ENCODE data around the gene AGAP4. TPM values are rescaled to one million over a fixed set of nuclear protein-coding genes. Genes with fewer than 3 reads are reported as not detected.

The AGAP4 gene
- total RNA-seq, 1 experiment from 2014 or later, result 20.4 TPM

DNA sequence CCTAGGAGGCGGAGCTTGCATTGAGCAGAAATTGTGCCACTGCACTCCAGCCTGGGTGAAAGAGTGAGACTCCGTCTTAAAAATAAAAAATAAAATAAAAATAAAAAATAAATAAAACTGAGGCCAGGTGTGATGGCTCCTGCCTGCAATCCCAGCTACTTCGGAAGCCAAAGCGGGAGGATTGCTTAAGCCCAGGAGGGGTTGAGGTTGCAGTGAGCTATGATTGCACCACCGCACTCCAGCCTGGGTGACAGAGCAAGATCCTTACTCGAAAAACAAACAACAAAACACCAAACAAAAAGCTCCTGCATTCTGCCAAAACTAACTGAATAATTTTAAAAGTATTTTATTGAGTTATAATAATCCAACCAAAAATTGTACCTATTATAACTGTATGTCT is 36.2 kb downstream of the AGAP4 start:
- Histone ChIP-seq H3K23ac (ENCODE audit: insufficient read length, low read depth, low read length) (no peak overlapping the region), H3K27me3 (ENCODE audit: insufficient read depth, low read length) (no peaks in the 10 kb centered on the region), H2AK5ac (ENCODE audit: insufficient read length, low read length) (no peak overlapping the region), H4K20me1 (ENCODE audit: control insufficient read depth, insufficient read depth, insufficient read length) (no peaks in the 10 kb centered on the region), H3K14ac (ENCODE audit: insufficient read depth, low read length) (no peak overlapping the region), H2BK120ac (ENCODE audit: low read depth, low read length, poor library complexity, severe bottlenecking) (no peak overlapping the region), H2BK15ac (ENCODE audit: low read depth, low read length) (no peak overlapping the region), H2BK12ac (ENCODE audit: insufficient read length, low read depth, low read length) (no peak overlapping the region), H3K79me1 (ENCODE audit: insufficient read depth, low read depth, low read length, poor library complexity, severe bottlenecking) (no peaks in the 10 kb centered on the region), H3K27ac (ENCODE audit: insufficient read length, low read depth, low read length) (no peak overlapping the region), H2BK20ac (ENCODE audit: low read depth, low read length, poor library complexity, severe bottlenecking) (no peak overlapping the region), H3T11ph (ENCODE audit: low read length) (no peak overlapping the region), H3K23me2 (ENCODE audit: insufficient read length, low read depth, low read length, poor library complexity, severe bottlenecking) (no peaks in the 10 kb centered on the region), H3K4ac (ENCODE audit: low read depth, low read length) (no peak overlapping the region), H3K56ac (ENCODE audit: insufficient read length, low read depth, low read length) (no peak overlapping the region), H3K4me2 (ENCODE audit: insufficient read depth, insufficient read length, low read length) (no peak overlapping the region), H3K9me3 (ENCODE audit: control insufficient read depth, low read depth, low read length) (no peaks in the 10 kb centered on the region), H4K5ac (ENCODE audit: insufficient read length, low read depth, low read length) (no peak overlapping the region), H3K9ac (ENCODE audit: extremely low read depth, insufficient read length, low read length) (no peak overlapping the region), H3K4me1 (ENCODE audit: insufficient read depth, low read length) (no peaks in the 10 kb centered on the region), H2BK5ac (ENCODE audit: insufficient read length, low read length) (no peak overlapping the region), H4K91ac (ENCODE audit: insufficient read length, low read depth, low read length) (no peak overlapping the region), H3K79me2 (ENCODE audit: insufficient read depth, low read length) (no peaks in the 10 kb centered on the region), H3K18ac (ENCODE audit: insufficient read length, low read depth, low read length) (no peak overlapping the region), H2AFZ (ENCODE audit: low read length) (no peak overlapping the region), H4K8ac (replicated peaks; ENCODE audit: insufficient read length, low read depth, low read length) (no peak overlapping the region)
- no peak overlapping the region for H3K27ac Mint-ChIP-seq
- peaks cover 4 to 8% of the 10 kb centered on the region in 2 experiments; a peak in 2 of 4 replicates for H3K4me1 Mint-ChIP-seq
- TF ChIP-seq, protein P1, sequence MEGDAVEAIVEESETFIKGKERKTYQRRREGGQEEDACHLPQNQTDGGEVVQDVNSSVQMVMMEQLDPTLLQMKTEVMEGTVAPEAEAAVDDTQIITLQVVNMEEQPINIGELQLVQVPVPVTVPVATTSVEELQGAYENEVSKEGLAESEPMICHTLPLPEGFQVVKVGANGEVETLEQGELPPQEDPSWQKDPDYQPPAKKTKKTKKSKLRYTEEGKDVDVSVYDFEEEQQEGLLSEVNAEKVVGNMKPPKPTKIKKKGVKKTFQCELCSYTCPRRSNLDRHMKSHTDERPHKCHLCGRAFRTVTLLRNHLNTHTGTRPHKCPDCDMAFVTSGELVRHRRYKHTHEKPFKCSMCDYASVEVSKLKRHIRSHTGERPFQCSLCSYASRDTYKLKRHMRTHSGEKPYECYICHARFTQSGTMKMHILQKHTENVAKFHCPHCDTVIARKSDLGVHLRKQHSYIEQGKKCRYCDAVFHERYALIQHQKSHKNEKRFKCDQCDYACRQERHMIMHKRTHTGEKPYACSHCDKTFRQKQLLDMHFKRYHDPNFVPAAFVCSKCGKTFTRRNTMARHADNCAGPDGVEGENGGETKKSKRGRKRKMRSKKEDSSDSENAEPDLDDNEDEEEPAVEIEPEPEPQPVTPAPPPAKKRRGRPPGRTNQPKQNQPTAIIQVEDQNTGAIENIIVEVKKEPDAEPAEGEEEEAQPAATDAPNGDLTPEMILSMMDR (conservative IDR thresholded peaks at IDR 0.05), result no peak
- peaks cover 0 to 1% of the 10 kb centered on the region in 2 experiments; a peak in 1 of 5 replicates for H3K9me3 Mint-ChIP-seq
- no peaks in the 10 kb centered on the region for H3K36me3 Mint-ChIP-seq (ENCODE audit: insufficient read depth in 1 of 3, low read depth in 3 of 3)
- H3K27me3 Mint-ChIP-seq (ENCODE audit: low read depth), result no peaks in the 10 kb centered on the region
- no peak for DNase-seq
- no peak overlapping the region for H3K4me3 Mint-ChIP-seq
- no CpG with 5 or more reads among the region's 6 CpGs for WGBS (ENCODE audit: extremely low coverage, insufficient read length, low lambda C conversion rate)

Measured in H9 (cell line).